MM.1S (cell line): ENCODE results near the gene CPNE2.

Experiments
- CTCF ChIP-seq: fragments of 300-600 bp; sonication (generic); IDR thresholded peaks from 2 replicates; pipeline ENCODE4 v1.5.1; 2016; ENCODE audit warnings: antibody characterized with exemption, low read length, mixed read lengths
- EZH2phosphoT487 ChIP-seq: fragments of 300-600 bp; sonication (generic); IDR thresholded peaks from 2 replicates; pipeline ENCODE4 v1.6.1; 2018; ENCODE audit warnings: antibody characterized with exemption, low read length

DNA sequence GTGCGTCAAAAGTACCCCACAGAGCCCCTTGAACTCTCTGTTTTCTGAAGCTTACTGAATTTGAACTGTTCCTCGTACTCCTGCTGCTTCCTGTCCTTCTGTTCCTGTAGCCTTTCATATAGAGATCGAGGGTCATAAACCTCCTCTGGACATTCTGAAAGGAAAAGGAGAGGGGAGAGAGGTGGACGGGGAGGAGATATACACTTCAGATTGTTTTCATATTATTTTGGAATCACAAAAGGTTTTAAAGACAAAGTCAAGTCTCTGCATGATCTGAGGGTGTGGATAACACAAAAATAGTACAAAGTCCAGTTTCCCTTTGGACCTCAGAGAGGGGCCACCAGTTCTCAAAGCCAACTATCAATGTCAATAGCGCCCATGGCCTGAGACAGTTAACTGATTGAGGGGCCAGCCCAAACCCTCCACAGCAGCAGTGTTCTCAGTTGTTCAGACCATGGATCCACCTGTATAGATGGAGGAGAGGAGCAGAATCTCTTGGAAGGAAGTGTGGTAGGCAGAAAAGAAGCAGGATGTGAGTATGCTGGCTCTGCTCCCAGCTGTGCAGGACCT lies 80.4 kb downstream of the CPNE2 start:
- no peak for TF ChIP-seq CTCF
- TF ChIP-seq EZH2phosphoT487 = no peak
